Measurements from ENCODE around the gene SLC6A11.

SLC6A11 gene

GRCh38 chr3:10919636-10920035 is 103.6 kb downstream of the SLC6A11 start:
- DNase-seq: no peak
- Histone ChIP-seq H3K27ac (no peak overlapping the region), H3K9me3 (ENCODE audit: severe bottlenecking) (no peaks in the 10 kb centered on the region), H3K27me3 (ENCODE audit: insufficient read depth, low read depth, severe bottlenecking) (no peaks in the 10 kb centered on the region), H3K36me3 (no peaks in the 10 kb centered on the region), H3K4me3 (ENCODE audit: low read depth, low read length) (no peak overlapping the region)
- TF ChIP-seq, protein P1, sequence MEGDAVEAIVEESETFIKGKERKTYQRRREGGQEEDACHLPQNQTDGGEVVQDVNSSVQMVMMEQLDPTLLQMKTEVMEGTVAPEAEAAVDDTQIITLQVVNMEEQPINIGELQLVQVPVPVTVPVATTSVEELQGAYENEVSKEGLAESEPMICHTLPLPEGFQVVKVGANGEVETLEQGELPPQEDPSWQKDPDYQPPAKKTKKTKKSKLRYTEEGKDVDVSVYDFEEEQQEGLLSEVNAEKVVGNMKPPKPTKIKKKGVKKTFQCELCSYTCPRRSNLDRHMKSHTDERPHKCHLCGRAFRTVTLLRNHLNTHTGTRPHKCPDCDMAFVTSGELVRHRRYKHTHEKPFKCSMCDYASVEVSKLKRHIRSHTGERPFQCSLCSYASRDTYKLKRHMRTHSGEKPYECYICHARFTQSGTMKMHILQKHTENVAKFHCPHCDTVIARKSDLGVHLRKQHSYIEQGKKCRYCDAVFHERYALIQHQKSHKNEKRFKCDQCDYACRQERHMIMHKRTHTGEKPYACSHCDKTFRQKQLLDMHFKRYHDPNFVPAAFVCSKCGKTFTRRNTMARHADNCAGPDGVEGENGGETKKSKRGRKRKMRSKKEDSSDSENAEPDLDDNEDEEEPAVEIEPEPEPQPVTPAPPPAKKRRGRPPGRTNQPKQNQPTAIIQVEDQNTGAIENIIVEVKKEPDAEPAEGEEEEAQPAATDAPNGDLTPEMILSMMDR (IDR thresholded peaks at IDR 0.05; ENCODE audit: low read depth, low read length): no peak

- Histone ChIP-seq H3K27ac (no peak overlapping the region), H3K27me3 (ENCODE audit: insufficient read depth, low read depth, severe bottlenecking) (no peaks in the 10 kb centered on the region), H3K4me3 (ENCODE audit: low read depth, low read length) (no peak overlapping the region), H3K36me3 (no peaks in the 10 kb centered on the region), H3K9me3 (ENCODE audit: severe bottlenecking) (no peaks in the 10 kb centered on the region)
- TF ChIP-seq, protein P1 (IDR thresholded peaks at IDR 0.05; ENCODE audit: low read depth, low read length): no peak
- DNase-seq: no peak
These were observed 109.6 kb downstream of the SLC6A11 start for GRCh38 chr3:10925436-10926255.

- no peaks in the 10 kb centered on the region for H3K27me3 ChIP-seq (ENCODE audit: insufficient read depth, low read depth, severe bottlenecking)
- no peak for DNase-seq
- TF ChIP-seq, protein P1 (IDR thresholded peaks at IDR 0.05; ENCODE audit: low read depth, low read length): no peak
These were observed 110.3 kb downstream of the SLC6A11 start for GRCh38 chr3:10926256-10926810.

DNA sequence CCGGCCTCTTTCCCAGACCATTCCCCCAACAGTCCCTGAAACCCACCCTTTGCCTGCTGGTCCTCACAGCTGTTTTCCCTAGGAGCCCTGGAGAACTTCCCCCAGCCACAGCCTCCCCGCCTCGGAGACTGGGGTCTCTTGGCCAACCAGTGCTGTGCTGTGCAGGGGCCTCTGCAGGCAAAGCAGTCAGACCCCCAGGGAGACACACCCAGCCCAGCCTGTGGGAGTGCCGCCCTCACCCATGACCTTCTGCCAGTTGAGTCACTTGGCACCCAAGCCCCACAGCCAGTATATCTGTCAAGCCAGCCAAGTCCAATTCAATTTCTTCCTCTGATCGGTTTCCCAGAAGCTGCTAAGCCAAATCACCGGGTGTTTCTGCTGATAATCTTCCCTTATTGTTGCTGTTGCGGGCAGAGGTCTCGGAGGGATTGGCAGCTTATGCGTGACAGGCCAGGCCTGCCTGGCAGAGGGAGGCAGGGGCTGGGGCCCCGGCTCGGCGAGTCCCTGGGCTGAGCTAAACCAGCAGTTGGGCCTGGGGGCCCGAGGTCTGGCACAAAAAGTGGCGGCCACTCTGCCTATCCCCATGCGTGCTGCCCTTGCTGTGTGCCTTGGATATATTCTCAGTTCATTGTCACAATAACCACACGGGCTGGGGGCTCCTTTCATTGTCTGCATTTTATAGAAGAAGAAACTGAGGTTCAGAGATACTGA is 110.9 kb downstream of the SLC6A11 start:
- H3K4me3 ChIP-seq (ENCODE audit: low read depth, low read length): no peak overlapping the region
- peak; percentile 59 for DNase-seq
- no peaks in the 10 kb centered on the region for H3K9me3 ChIP-seq (ENCODE audit: severe bottlenecking)
- H3K27me3 ChIP-seq (ENCODE audit: insufficient read depth, low read depth, severe bottlenecking): no peaks in the 10 kb centered on the region
- TF ChIP-seq, protein P1 (IDR thresholded peaks at IDR 0.05; ENCODE audit: low read depth, low read length): no peak
- H3K27ac ChIP-seq: no peak overlapping the region
- no peaks in the 10 kb centered on the region for H3K36me3 ChIP-seq

More at GRCh38 chr3:10926256-10926810, 110.3 kb downstream of the SLC6A11 start:
- Histone ChIP-seq H3K9me3 (ENCODE audit: severe bottlenecking) (no peaks in the 10 kb centered on the region), H3K27ac (no peak overlapping the region), H3K4me3 (ENCODE audit: low read depth, low read length) (no peak overlapping the region), H3K36me3 (no peaks in the 10 kb centered on the region)

- Histone ChIP-seq H3K27me3 (ENCODE audit: insufficient read depth, low read depth, severe bottlenecking) (no peaks in the 10 kb centered on the region), H3K36me3 (no peaks in the 10 kb centered on the region), H3K4me3 (ENCODE audit: low read depth, low read length) (no peak overlapping the region), H3K9me3 (ENCODE audit: severe bottlenecking) (no peaks in the 10 kb centered on the region), H3K27ac (no peak overlapping the region)
- TF ChIP-seq, protein P1 (IDR thresholded peaks at IDR 0.05; ENCODE audit: low read depth, low read length): no peak
- DNase-seq: no peak
These were observed 111.5 kb downstream of the SLC6A11 start for GRCh38 chr3:10927551-10927950.
